ENCODE measurements around the gene RPTOR. TPM values are rescaled to one million over a fixed set of nuclear protein-coding genes. Genes with fewer than 3 reads are reported as not detected.
A peak's percentile ranks its signal among the peaks of the same experiment; 100 is the strongest.

The RPTOR gene
- total RNA-seq, 3 donors from 2014 or later (not counting 1 experiment from before 2014, with no cell fraction given): 49.2 to 63.6 (median 55.4) TPM

DNA sequence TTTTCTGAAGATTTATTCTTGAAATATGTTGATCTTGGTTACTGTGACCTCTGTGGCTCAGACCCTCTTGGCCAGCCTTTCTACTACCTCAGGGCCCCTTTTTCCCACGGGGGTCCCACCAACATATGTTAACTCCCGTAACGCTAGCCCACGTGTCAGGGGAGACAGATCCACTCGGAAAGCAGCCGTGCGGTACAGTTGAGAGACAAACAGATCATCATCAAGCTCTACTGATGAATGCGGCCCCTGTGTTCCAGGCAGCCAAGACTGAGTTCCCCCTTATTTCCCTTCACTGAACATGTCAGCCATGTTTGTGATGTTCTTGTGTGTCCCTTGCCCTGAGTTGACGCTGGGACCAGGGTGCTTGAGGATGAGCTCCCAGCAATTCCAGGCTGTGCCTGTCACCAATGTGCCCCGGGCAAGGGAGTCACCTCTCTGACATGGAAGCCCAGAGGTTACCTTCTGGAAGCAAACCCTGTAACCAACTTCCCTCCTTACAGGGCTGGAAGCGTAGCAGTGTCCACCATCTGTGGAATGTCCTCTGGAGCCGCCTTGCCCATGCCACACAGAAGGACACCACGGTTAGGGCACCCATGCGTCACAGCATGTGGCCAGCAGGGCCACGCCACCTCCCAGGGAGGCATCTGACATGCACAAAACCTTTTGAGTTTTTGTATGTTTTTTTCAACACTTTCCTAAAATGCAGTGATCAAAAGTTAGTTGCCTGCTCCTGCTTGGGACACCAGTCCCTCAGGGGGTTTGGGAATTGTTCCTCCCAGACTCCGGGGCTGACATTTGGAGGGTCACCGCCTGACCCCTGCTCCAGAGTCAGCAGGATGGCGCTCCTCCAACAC is 253.3 kb downstream of the RPTOR start:
- no peaks in the 10 kb centered on the region for H3K9me3 Mint-ChIP-seq
- Histone ChIP-seq H3K36me3 (ENCODE audit: control insufficient read depth, insufficient read depth, low read length) (peaks cover 7% of the 10 kb centered on the region), H3K4me3 (ENCODE audit: low read length) (no peak overlapping the region), H3K9me3 (ENCODE audit: control insufficient read depth, insufficient read depth, low read length) (no peaks in the 10 kb centered on the region), H3K4me1 (ENCODE audit: control insufficient read depth, insufficient read depth, low read length) (no peaks in the 10 kb centered on the region), H3K27ac (ENCODE audit: low read length) (no peak overlapping the region), H3K27me3 (ENCODE audit: control insufficient read depth, insufficient read depth, low read length) (no peaks in the 10 kb centered on the region)
- TF ChIP-seq, protein P1, sequence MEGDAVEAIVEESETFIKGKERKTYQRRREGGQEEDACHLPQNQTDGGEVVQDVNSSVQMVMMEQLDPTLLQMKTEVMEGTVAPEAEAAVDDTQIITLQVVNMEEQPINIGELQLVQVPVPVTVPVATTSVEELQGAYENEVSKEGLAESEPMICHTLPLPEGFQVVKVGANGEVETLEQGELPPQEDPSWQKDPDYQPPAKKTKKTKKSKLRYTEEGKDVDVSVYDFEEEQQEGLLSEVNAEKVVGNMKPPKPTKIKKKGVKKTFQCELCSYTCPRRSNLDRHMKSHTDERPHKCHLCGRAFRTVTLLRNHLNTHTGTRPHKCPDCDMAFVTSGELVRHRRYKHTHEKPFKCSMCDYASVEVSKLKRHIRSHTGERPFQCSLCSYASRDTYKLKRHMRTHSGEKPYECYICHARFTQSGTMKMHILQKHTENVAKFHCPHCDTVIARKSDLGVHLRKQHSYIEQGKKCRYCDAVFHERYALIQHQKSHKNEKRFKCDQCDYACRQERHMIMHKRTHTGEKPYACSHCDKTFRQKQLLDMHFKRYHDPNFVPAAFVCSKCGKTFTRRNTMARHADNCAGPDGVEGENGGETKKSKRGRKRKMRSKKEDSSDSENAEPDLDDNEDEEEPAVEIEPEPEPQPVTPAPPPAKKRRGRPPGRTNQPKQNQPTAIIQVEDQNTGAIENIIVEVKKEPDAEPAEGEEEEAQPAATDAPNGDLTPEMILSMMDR (IDR thresholded peaks at IDR 0.05): no peak
- no peaks in the 10 kb centered on the region for H3K36me3 Mint-ChIP-seq
- no peaks in the 10 kb centered on the region for H3K27me3 Mint-ChIP-seq (ENCODE audit: low read depth in 2 of 2)
- H3K4me3 Mint-ChIP-seq: no peak overlapping the region
- H3K4me1 Mint-ChIP-seq: no peaks in the 10 kb centered on the region
- intact Hi-C loops (cut with micrococcal nuclease): no loop called here
- DNase-seq (no peak), ATAC-seq (no peak)
- H3K27ac Mint-ChIP-seq: no peak overlapping the region
- 97% methylated on average over 18 of the region's 18 CpGs for WGBS (ENCODE audit: insufficient coverage)

DNA sequence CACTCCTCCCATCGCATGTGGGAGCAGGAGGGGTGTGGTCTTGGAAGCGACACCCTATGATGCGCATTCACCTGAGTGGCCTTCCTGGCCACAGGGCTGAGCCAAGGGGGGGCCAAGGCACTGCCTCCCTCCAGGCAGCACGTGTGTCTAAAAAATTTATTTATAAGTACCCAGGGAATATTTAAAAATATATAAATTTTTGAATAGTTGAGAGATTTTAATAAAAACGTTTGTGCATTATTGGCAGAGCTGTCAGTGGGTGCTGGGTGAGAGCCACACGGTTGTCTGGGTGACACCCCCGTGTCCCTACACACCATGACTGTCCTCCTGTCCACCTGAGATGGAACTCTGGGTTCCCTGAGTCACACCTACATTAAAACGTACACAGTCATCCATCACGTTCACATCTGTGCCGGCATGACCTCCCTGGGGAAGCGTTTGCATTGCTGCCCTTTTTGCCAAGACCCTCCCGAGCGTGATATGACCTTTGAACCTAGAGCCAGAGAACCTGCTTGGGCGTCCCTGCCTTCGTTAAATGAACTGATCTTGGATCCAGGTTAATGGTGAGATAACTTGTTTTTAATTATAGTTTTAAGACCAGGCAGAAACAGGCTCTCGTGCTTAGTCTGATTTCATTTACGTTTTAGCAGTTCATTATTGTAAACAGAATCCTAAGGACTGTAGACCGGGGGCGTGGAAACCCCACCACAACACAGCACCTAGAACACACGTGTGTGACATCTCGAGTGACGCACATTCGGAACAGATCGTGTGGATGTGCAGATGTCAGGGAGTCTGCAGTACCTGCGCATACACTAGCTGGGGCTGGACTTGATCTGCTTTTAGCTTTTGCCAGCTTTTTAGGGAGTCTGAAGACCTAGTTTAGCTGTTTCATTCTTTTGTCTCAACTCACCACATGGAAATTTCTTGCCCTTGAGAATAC is 254.2 kb downstream of the RPTOR start:
- intact Hi-C loops (cut with micrococcal nuclease): no loop called here
- Histone ChIP-seq H3K4me3 (ENCODE audit: low read length) (no peak overlapping the region), H3K27me3 (ENCODE audit: control insufficient read depth, insufficient read depth, low read length) (no peaks in the 10 kb centered on the region), H3K27ac (ENCODE audit: low read length) (no peak overlapping the region), H3K36me3 (ENCODE audit: control insufficient read depth, insufficient read depth, low read length) (peaks cover 3% of the 10 kb centered on the region), H3K4me1 (ENCODE audit: control insufficient read depth, insufficient read depth, low read length) (no peaks in the 10 kb centered on the region), H3K9me3 (ENCODE audit: control insufficient read depth, insufficient read depth, low read length) (no peaks in the 10 kb centered on the region)
- DNase-seq: no peak
- Mint-ChIP-seq H3K9me3 (no peaks in the 10 kb centered on the region), H3K27me3 (ENCODE audit: low read depth in 2 of 2) (no peaks in the 10 kb centered on the region), H3K4me1 (no peaks in the 10 kb centered on the region), H3K27ac (no peak overlapping the region), H3K36me3 (no peaks in the 10 kb centered on the region), H3K4me3 (no peak overlapping the region)
- no peak for ATAC-seq
- WGBS (ENCODE audit: insufficient coverage): 97% methylated on average over 24 of the region's 25 CpGs
- TF ChIP-seq, protein P1 (IDR thresholded peaks at IDR 0.05): no peak

DNA sequence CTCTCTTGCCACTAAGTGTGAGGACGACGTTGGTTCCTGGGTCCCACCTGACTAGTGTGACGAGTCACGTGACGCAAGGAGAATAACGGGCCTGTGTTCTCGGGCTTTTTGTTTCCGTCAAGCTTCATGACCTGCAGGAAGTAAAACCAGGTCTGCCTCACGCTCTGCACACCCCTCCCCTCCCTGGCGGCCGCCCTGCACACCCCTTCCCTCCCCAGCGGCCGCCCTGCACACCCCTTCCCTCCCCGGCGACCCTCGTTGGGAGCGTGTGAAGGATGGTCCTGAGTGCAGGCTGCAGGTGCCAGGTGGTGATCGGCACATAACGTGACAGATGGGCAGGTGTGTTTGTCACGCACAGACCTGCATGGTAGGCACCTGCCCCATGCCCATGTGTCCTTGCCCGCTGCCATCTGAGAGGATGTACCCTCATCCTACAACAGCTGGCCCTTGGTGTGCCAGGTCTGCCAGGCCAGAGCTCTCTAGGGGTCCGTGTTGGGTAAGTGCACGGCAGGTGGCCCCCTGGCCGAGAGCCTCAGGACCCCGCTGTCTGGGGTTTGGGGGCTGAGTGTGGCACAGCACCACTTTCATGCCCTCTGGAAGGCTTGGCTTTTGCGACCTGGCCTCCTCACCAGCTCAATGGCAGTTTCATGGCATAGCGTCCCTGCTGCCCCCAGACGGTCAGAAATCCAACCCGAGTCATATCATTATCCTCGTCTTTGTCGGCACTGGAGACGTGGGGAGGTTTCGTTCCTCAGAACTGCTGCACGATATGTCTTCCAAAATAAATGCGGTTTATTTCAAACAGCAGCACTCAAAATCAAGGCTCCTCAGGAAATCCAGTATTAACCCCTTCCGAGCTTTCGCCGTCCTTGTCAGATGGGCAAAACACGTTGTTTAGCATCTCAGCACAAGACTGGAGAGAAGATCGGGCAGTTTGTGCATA is 255.2 kb downstream of the RPTOR start:
- no peak overlapping the region for H3K4me3 ChIP-seq (ENCODE audit: low read length)
- DNase-seq (peak in 1 of 2 donors; percentile 19), ATAC-seq (no peak)
- no peaks in the 10 kb centered on the region for H3K27me3 ChIP-seq (ENCODE audit: control insufficient read depth, insufficient read depth, low read length)
- H3K9me3 ChIP-seq (ENCODE audit: control insufficient read depth, insufficient read depth, low read length): no peaks in the 10 kb centered on the region
- intact Hi-C loops (cut with micrococcal nuclease): no loop called here
- Mint-ChIP-seq H3K27me3 (ENCODE audit: low read depth in 2 of 2) (no peaks in the 10 kb centered on the region), H3K9me3 (no peaks in the 10 kb centered on the region), H3K4me1 (no peaks in the 10 kb centered on the region), H3K36me3 (no peaks in the 10 kb centered on the region), H3K4me3 (no peak overlapping the region), H3K27ac (no peak overlapping the region)
- no peaks in the 10 kb centered on the region for H3K4me1 ChIP-seq (ENCODE audit: control insufficient read depth, insufficient read depth, low read length)
- WGBS (ENCODE audit: insufficient coverage): 92% methylated on average over 40 of the region's 40 CpGs
- TF ChIP-seq, protein P1 (IDR thresholded peaks at IDR 0.05): no peak
- peaks cover 2% of the 10 kb centered on the region for H3K36me3 ChIP-seq (ENCODE audit: control insufficient read depth, insufficient read depth, low read length)
- no peak overlapping the region for H3K27ac ChIP-seq (ENCODE audit: low read length)
